ENCODE measurements around the gene TRA2B.

Gene TRA2B

DNA sequence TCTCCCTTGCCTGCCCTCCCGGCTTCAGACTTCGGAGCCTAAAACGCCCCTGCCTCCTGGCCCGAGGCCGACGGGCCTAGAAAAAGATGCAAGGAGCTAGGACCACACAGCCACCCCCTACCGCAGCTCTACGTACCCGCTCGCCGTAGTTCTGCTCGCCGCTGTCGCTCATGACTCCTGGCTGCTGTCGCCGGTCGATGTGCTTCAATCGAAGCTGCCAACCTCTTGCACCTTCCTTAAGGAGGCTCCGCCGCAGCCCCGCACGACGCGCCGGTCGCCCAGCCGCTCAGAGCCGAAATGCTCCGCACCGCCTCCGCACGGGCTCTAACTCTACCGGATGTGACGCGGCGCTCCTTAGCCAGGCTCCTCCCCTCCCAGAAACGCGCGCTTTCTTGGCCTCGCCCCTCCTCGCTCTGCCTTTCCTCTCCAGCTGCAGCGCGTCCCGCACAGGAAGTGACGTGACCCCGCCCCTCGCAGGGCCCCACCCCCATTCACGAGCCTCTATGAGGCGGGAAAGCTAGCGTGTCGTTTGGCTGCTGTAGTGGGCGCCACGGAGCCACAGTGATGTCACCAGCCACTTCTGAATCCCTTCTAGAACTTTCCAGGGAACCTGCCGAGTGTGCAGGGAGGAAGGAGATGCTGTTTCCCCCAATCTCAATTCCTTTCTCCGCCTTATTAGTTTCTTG is at the start of gene TRA2B:
Gene TRA2B, minus strand, starts transcription at position 326 of the 686 bp plus-strand sequence. Its CDS starts 154 bp downstream, at position 172.
- Mint-ChIP-seq H3K36me3 (peaks cover 4% of the 10 kb centered on the region), H3K27me3 (no peaks in the 10 kb centered on the region), H3K27ac (peak within 1 kb of the TSS; percentile 98), H3K4me3 (peak within 1 kb of the TSS; percentile 97), H3K4me1 (peaks cover 23% of the 10 kb centered on the region), H3K9me3 (no peaks in the 10 kb centered on the region)
- DNase-seq (ENCODE audit: low spot score in 2 of 2) (peak; percentile 95 to 99), ATAC-seq (ENCODE audit: low read depth) (peak; percentile 88)

DNA sequence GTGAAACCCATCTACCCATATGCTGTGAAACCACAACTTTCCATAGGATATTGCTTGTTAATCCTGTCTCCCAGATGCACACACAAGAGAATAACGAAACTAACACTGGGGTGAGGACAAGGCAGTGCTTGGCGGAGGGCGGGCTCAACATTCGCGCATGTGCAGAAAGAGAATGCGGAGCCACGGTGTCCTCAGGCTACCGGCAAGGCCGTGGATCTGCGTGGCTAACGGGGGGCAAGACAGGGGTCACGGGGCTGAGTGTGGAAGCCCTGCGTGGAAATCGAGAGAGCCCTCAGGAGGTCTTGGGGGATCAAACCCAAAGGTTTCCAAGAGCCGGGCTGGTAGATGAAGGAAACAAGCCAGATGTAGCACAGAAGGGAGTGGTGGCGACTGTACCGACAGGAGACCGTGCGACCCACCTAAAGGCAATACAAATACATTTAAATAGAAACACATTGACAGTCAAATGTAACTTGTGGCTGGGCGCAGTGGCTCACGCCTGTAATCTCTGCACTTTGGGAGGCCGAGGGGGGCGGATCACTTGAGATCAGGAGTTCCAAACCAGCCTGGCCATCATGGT is 48.5 kb upstream of the TRA2B start:
- H3K27ac Mint-ChIP-seq: no peak overlapping the region
- ATAC-seq (ENCODE audit: low read depth) (no peak), DNase-seq (ENCODE audit: low spot score in 2 of 2) (no peak)
- peaks cover 2% of the 10 kb centered on the region for H3K4me1 Mint-ChIP-seq
- peak overlapping the region; percentile 9 for H3K4me3 Mint-ChIP-seq
- H3K9me3 Mint-ChIP-seq: no peaks in the 10 kb centered on the region
- no peaks in the 10 kb centered on the region for H3K36me3 Mint-ChIP-seq
- no peaks in the 10 kb centered on the region for H3K27me3 Mint-ChIP-seq

DNA sequence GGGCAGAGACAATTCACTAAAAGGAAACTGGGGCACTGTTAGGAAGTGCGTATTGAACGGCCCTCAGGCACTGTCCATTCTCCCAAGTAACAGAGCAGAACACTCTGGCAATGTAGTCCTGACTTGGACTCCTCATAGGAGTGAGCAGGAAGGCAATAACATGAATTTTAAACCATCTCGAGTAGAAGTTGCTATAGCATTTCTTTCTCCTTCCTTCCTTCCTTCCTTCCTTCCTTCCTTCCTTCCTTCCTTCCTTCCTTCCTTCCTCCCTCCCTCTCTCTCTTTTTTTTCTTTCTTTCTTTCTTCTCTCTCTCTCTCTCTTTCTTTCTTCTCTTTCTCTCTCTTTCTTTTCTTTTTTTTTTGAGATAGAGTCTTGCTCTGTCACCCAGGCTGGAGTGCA is 46.4 kb upstream of the TRA2B start:
- no peaks in the 10 kb centered on the region for H3K36me3 Mint-ChIP-seq
- no peaks in the 10 kb centered on the region for H3K9me3 Mint-ChIP-seq
- no peak for ATAC-seq (ENCODE audit: low read depth)
- no peaks in the 10 kb centered on the region for H3K27me3 Mint-ChIP-seq
- DNase-seq (ENCODE audit: low spot score in 2 of 2): no peak
- H3K4me3 Mint-ChIP-seq: no peak overlapping the region
- H3K4me1 Mint-ChIP-seq: peaks cover 2% of the 10 kb centered on the region
- no peak overlapping the region for H3K27ac Mint-ChIP-seq

DNA sequence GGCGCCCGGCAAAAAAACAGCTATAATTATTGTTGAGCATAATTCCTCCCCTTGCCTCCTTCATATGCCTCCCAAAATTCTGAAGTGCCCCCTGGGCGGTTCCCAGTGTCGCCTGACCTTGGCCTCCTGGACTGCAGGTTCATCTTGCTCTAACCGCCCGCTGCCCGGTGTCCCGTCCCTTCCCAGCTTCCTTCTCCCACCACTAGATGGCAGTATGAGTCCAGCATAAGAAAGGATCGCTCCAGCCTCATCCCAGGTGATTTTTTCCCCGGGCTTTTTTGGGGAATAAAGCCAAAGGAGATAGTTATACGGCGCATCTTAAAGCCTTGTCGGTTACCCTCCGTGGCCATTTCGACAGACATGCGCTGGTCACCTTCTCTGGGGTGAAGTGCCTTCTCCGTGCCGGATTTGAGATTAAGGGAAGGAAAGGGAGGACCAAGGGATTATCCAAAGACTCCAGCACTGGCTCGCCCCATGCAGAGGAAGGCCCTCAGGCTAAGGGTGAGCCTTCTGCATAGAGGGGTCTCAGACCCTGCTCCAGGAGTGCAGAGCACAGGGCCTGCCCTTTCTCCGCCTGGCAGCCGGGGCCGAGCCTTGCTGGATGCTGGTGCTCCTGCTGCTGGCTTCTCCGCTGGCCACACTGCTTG is 45.8 kb upstream of the TRA2B start:
- Mint-ChIP-seq H3K36me3 (no peaks in the 10 kb centered on the region), H3K27ac (no peak overlapping the region), H3K4me1 (peaks cover 2% of the 10 kb centered on the region), H3K9me3 (no peaks in the 10 kb centered on the region), H3K27me3 (no peaks in the 10 kb centered on the region), H3K4me3 (no peak overlapping the region)
- ATAC-seq (ENCODE audit: low read depth) (peak; percentile 70), DNase-seq (ENCODE audit: low spot score in 2 of 2) (peak; percentile 66 to 69)

DNA sequence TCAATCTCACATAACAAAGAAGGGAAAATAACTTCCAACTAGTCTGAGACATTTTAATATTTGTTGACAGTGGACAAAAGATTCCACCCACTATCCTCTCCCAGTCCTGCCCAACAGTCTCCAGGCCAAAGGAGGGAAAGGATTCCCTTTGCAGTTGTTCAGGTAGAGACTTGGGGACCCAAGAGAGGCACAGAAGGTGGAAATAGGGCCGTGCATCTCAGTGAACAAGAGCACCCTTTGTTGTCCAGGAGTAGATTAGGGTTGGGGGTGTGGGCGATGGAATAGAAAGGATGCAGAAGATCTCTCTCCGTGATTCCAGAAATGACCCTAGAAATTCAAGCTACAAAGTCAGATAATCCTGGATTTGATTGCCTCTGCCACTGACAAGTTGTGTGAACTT is 44.8 kb upstream of the TRA2B start:
- Mint-ChIP-seq H3K27ac (no peak overlapping the region), H3K4me3 (no peak overlapping the region), H3K9me3 (no peaks in the 10 kb centered on the region), H3K36me3 (no peaks in the 10 kb centered on the region), H3K4me1 (peaks cover 2% of the 10 kb centered on the region), H3K27me3 (no peaks in the 10 kb centered on the region)
- no peak for DNase-seq (ENCODE audit: low spot score in 2 of 2)
- ATAC-seq (ENCODE audit: low read depth): no peak

DNA sequence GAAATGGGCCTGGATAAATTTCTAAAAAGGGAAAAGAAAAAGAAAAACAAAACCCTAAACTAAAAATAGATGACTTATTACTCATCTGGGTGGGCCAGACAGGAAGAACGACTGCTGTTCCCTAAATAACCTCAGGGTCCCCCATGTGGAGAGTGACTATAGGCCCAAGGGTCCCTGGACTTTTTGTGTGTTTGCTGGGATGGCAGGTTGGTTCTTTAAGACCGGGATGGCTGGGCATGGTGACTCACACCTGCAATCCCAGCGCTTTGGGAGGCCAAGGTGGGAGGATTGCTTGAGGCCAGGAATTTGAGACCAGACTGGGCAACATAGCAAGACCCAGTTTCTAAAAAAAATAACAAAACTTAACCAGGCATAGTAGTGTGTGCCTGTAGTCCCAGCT is 43.8 kb upstream of the TRA2B start:
- Mint-ChIP-seq H3K27ac (no peak overlapping the region), H3K27me3 (no peaks in the 10 kb centered on the region), H3K4me3 (no peak overlapping the region), H3K9me3 (no peaks in the 10 kb centered on the region), H3K36me3 (no peaks in the 10 kb centered on the region), H3K4me1 (peaks cover 8% of the 10 kb centered on the region)
- no peak for DNase-seq (ENCODE audit: low spot score in 2 of 2)
- ATAC-seq (ENCODE audit: low read depth): no peak

DNA sequence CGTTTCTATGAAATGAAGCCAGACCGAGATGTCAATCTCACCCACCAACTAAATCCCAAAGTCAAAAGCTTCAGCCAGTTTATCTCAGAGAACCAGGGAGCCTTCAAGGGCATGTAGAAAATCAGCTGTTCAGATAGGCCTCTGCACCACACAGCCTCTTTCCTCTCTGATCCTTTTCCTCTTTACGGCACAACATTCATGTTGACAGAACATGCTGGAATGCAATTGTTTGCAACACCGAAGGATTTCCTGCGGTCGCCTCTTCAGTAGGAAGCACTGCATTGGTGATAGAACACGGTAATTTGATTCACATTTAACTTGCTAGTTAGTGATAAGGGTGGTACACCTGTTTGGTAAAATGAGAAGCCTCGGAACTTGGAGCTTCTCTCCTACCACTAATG is 41.9 kb upstream of the TRA2B start:
- H3K27ac Mint-ChIP-seq: no peak overlapping the region
- H3K4me1 Mint-ChIP-seq: peaks cover 8% of the 10 kb centered on the region
- H3K9me3 Mint-ChIP-seq: no peaks in the 10 kb centered on the region
- ATAC-seq (ENCODE audit: low read depth): no peak
- H3K36me3 Mint-ChIP-seq: no peaks in the 10 kb centered on the region
- H3K4me3 Mint-ChIP-seq: no peak overlapping the region
- no peaks in the 10 kb centered on the region for H3K27me3 Mint-ChIP-seq
- DNase-seq (ENCODE audit: low spot score in 2 of 2): no peak

DNA sequence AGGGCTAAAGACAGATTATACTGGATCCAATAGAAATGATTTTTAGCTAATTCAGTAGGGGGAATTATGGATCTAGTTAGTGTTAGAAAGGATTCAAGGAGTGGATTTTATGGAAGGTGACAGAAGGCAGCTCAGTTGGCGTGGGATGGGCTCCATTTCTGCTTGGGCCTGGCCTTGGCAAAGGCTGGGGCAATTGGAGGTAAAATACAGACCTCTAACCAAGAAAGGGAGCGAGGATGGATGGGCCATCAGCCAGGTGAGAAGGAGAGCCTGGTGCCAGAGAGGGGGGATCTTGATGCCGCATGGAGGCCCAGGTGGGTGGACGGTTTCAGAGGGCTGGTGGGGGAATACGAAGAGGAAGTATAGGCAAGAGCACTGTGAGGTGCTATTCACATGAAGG is 40.7 kb upstream of the TRA2B start:
- Mint-ChIP-seq H3K4me3 (no peak overlapping the region), H3K9me3 (no peaks in the 10 kb centered on the region), H3K27ac (no peak overlapping the region), H3K27me3 (no peaks in the 10 kb centered on the region), H3K36me3 (no peaks in the 10 kb centered on the region), H3K4me1 (peaks cover 8% of the 10 kb centered on the region)
- ATAC-seq (ENCODE audit: low read depth) (no peak), DNase-seq (ENCODE audit: low spot score in 2 of 2) (no peak)

DNA sequence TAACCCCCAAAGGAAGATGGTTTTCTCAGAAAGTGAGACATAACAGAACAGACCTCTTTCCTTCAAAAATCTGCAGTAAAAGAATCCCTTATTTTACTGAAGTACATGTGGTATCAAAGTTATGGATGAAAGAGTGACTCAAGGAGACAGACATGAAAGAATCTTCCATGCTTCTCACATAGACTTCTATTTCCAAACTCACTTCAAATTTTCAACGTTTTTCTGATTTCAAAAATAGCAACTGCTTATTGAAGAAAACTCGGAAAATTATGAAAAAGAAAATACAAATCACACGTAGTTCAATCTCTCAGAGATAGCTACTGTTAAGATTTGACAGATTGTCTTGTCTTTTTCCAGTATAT is 39.8 kb upstream of the TRA2B start:
- Mint-ChIP-seq H3K27me3 (no peaks in the 10 kb centered on the region), H3K27ac (no peak overlapping the region), H3K9me3 (no peaks in the 10 kb centered on the region), H3K4me3 (no peak overlapping the region), H3K4me1 (peaks cover 7% of the 10 kb centered on the region), H3K36me3 (no peaks in the 10 kb centered on the region)
- no peak for DNase-seq (ENCODE audit: low spot score in 2 of 2)
- ATAC-seq (ENCODE audit: low read depth): no peak

DNA sequence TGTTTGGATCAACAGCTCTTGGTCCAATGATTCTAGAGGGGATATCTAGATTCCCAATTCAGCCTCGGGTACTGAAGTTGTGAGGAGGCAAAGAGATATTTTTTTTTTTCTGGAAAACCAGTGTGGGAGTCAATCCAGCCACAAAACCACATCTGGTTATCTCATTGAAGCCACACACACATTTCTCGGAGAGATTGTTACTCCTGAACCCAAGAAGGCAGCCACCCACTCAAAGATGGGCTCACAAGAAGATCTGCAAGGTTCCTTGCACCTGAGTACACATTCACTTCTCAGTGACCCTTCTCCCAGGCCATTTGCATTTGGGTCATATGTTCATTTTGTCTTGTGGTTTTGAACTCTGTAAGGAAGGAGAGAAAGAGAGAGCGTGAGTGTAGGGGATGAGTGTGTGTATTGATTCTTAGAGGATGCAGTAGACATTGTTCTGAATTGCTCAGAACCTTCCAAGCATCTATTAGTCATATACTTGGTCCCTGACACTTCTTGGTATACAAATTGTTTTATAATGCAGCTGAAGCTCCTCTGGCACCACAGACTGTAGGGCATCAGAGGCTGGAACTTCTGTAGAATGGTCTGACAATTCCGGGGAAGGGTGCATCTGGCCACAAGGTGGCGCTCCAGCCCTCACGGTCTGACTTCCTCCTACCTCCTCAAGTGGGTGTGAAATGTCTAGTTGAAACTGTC is 39.3 kb upstream of the TRA2B start:
- no peaks in the 10 kb centered on the region for H3K36me3 Mint-ChIP-seq
- no peak overlapping the region for H3K4me3 Mint-ChIP-seq

DNA sequence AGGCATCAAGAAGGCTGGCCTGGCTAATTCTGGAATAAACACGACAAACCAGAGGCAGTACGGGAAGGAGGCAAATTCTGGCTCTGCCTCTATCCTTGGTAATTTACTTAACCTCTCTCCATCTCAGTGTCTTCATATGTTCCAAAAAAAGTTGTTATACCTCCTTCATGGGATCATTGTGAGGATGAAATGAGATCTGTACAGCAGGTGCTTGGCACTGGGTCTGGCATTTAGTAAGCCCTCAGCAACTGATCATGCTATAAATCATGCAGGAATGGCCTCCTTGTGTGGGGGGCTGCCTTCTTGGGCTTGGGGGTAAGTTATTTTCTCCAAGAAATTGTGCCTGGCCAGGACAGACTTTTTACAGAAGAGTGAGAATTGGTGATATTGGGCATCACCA is 38.3 kb upstream of the TRA2B start:
- Mint-ChIP-seq H3K27ac (no peak overlapping the region), H3K9me3 (no peaks in the 10 kb centered on the region), H3K4me3 (no peak overlapping the region), H3K36me3 (no peaks in the 10 kb centered on the region), H3K27me3 (no peaks in the 10 kb centered on the region), H3K4me1 (peaks cover 7% of the 10 kb centered on the region)
- no peak for ATAC-seq (ENCODE audit: low read depth)
- DNase-seq (ENCODE audit: low spot score in 2 of 2): no peak

More for the DNA sequence above, 39.3 kb upstream of the TRA2B start:
- Mint-ChIP-seq H3K27me3 (no peaks in the 10 kb centered on the region), H3K9me3 (no peaks in the 10 kb centered on the region), H3K4me1 (peaks cover 7% of the 10 kb centered on the region), H3K27ac (no peak overlapping the region)
- DNase-seq (ENCODE audit: low spot score in 2 of 2) (peak; percentile 83 to 87), ATAC-seq (ENCODE audit: low read depth) (peak; percentile 99)

DNA sequence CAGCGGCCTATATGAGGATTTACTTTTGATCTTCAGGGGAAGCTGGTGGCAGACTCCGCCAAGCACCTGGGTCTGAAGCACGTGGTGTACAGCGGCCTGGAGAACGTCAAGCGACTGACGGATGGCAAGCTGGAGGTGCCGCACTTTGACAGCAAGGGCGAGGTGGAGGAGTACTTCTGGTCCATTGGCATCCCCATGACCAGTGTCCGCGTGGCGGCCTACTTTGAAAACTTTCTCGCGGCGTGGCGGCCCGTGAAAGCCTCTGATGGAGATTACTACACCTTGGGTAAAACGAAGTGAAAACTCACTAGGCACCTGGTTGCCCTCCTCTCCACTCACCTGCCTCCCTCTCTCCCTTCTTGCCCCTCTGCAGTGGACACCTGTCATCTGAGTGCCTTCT is 33.8 kb upstream of the TRA2B start:
- H3K27ac Mint-ChIP-seq: no peak overlapping the region
- H3K27me3 Mint-ChIP-seq: peaks cover 4% of the 10 kb centered on the region
- DNase-seq (ENCODE audit: low spot score in 2 of 2): no peak
- H3K9me3 Mint-ChIP-seq: no peaks in the 10 kb centered on the region
- H3K4me3 Mint-ChIP-seq: no peak overlapping the region
- peaks cover 2% of the 10 kb centered on the region for H3K36me3 Mint-ChIP-seq
- no peak for ATAC-seq (ENCODE audit: low read depth)
- no peaks in the 10 kb centered on the region for H3K4me1 Mint-ChIP-seq

DNA sequence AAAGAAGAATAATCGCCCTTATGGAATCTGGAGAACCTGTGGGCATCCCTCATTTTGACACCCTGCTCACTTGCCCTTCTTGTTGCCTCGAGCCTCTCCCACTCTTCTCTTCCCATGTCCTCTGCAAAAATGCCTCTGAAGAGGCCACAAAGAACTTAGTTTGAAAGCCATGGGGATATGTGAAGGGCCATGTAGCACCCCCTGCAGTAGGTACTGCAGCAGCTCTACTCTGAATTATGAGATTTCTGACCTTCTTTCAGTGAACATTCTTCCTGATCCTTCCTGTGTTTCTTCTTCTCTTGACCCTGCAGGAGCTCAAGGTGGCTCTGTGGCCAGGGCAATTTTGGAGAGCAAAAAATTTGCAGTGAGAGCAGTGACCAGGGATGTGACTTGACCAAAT is 30.4 kb upstream of the TRA2B start:
- ATAC-seq (ENCODE audit: low read depth) (no peak), DNase-seq (ENCODE audit: low spot score in 2 of 2) (no peak)
- no peaks in the 10 kb centered on the region for H3K4me1 Mint-ChIP-seq
- peaks cover 6% of the 10 kb centered on the region for H3K27me3 Mint-ChIP-seq
- H3K27ac Mint-ChIP-seq: no peak overlapping the region
- peaks cover 4% of the 10 kb centered on the region for H3K36me3 Mint-ChIP-seq
- peaks cover 7% of the 10 kb centered on the region for H3K9me3 Mint-ChIP-seq
- H3K4me3 Mint-ChIP-seq: no peak overlapping the region

DNA sequence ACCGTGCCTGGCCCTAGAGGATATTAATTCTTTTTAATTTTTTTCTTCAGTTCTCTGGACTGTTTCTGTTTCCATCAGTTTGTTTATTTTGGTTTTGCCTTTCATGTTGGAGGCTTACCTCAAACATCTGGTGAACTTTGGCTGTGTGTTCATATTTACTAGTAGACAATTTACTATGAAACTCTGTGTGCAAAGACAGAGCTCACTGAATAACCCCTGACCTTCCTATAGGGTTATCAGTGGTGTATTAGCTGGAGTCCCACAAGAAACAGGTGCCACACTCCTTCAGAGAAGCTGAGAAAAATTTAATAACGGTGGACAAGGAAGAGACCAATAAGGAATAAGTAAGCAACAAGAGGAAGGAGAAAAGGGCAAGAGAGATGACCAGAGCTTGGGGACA is 28.8 kb upstream of the TRA2B start:
- DNase-seq (ENCODE audit: low spot score in 2 of 2) (no peak), ATAC-seq (ENCODE audit: low read depth) (no peak)
- no peak overlapping the region for H3K4me3 Mint-ChIP-seq
- peaks cover 6% of the 10 kb centered on the region for H3K27me3 Mint-ChIP-seq
- peaks cover 4% of the 10 kb centered on the region for H3K36me3 Mint-ChIP-seq
- no peaks in the 10 kb centered on the region for H3K4me1 Mint-ChIP-seq
- no peak overlapping the region for H3K27ac Mint-ChIP-seq
- peaks cover 7% of the 10 kb centered on the region for H3K9me3 Mint-ChIP-seq

Measured in memory B cell (primary cell).